Neural crest cell (in vitro differentiated cells): Measurements from ENCODE around the gene TAOK2. TPM values are rescaled to one million over a fixed set of nuclear protein-coding genes. Genes with fewer than 3 reads are reported as not detected.
A peak's percentile ranks its signal among the peaks of the same experiment; 100 is the strongest.

Source experiments
- DNase-seq: peaks from one replicate; pipeline ENCODE4 v3.0.0; 2021; ENCODE audit warnings: low read depth, mixed read lengths, low spot score
- H3K27ac Mint-ChIP-seq: one replicate; pipeline ENCODE4 v1.8.0; 2021; ENCODE audit warnings: mild to moderate bottlenecking, mixed read lengths; ENCODE audit not compliant: unreplicated experiment
- H3K27me3 Mint-ChIP-seq: 2 replicates; pipeline ENCODE4 v1.8.0; 2021; ENCODE audit warnings: low read depth, mild to moderate bottlenecking, mixed read lengths
- H3K36me3 Mint-ChIP-seq: 2 replicates; pipeline ENCODE4 v1.8.0; 2021; ENCODE audit warnings: low read depth, mild to moderate bottlenecking, mixed read lengths
- H3K4me1 Mint-ChIP-seq: 2 replicates; pipeline ENCODE4 v1.8.0; 2021; ENCODE audit warnings: mixed read lengths
- H3K4me3 Mint-ChIP-seq: one replicate; pipeline ENCODE4 v1.8.0; 2021; ENCODE audit warnings: mild to moderate bottlenecking, mixed read lengths
- H3K9me3 Mint-ChIP-seq: 2 replicates; pipeline ENCODE4 v1.8.0; 2021; ENCODE audit warnings: mixed read lengths
- CTCF ChIP-seq: fragments of 200-600 bp; sonication (generic); conservative IDR thresholded peaks from 2 replicates; pipeline ENCODE4 v1.5.0; 2021; ENCODE audit warnings: antibody characterized with exemption, mild to moderate bottlenecking
- total RNA-seq: library from RNA; stranded (reverse); gene quantifications from 2 replicates; pipeline ENCODE4 v1.2.1, GENCODE V29; 2021

TAOK2 gene
- total RNA-seq, 1 donor from 2014 or later = 73.2 TPM

DNA sequence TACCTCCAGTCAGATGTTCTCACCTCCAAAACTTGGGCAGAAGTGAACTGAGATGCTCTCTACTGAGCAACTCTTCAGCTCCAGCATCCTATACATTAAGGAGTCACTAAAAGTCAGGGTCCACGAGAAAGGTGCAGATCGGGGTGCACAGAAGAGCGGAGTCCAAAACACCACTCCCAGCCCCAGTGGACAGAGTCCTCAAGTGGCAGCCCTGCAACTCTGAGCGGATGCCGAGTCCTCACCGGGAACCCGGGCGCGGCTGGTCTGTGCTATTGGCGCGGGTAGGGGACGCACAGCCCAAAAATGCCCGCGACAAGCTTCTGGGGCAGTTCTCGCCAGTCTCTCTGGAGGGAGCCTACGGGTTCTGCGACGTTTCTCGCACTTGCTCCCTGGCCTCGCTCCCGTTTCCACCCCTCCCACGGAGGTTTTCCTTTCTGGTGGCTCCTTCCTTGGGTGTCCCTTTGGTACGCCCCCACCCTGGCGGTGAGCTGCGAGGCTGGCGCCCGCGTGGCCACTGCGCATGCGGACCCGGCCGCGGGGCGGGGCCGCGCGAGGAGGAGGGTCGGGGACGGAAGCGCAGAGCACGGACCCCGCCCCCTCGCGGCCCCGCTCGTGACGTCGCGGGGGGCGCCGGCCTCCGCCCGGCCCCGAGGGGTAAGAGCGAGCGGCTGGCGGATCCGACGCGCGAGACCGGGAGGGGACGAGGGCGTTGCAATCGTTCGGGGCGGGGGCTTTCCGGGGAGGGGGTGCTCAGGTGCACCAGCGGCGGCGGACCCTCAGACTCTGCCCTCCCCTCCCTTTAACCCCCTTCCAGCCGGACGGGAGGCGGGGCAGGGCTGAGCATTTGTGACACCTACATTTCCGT lies 12.0 kb upstream of the TAOK2 start, which contains the start of gene TMEM219:
Gene TMEM219 (plus strand): TSS at position 601 of the 865 bp plus-strand sequence. CDS start 1,065 bp downstream, outside the sequence.
- H3K36me3 Mint-ChIP-seq = no peaks in the 10 kb centered on the region
- peak; percentile 87 for DNase-seq
- H3K9me3 Mint-ChIP-seq = no peaks in the 10 kb centered on the region
- peak within 1 kb of the TSS; percentile 93 for H3K4me3 Mint-ChIP-seq
- no peaks in the 10 kb centered on the region for H3K27me3 Mint-ChIP-seq
- TF ChIP-seq CTCF = peak; percentile 62
- peak within 1 kb of the TSS; percentile 92 for H3K27ac Mint-ChIP-seq
- H3K4me1 Mint-ChIP-seq = peaks cover 25% of the 10 kb centered on the region

- DNase-seq = no peak
- H3K27me3 Mint-ChIP-seq = no peaks in the 10 kb centered on the region
- no peaks in the 10 kb centered on the region for H3K36me3 Mint-ChIP-seq
- no peak for TF ChIP-seq CTCF
- H3K4me1 Mint-ChIP-seq = peaks cover 25% of the 10 kb centered on the region
- peak overlapping the region; percentile 93 for H3K4me3 Mint-ChIP-seq
- peak overlapping the region; percentile 92 for H3K27ac Mint-ChIP-seq
- no peaks in the 10 kb centered on the region for H3K9me3 Mint-ChIP-seq
Measured at GRCh38 chr16:29962344-29962994, 11.2 kb upstream of the TAOK2 start.

- no peak overlapping the region for H3K27ac Mint-ChIP-seq
- peaks cover under 1% of the 10 kb centered on the region for H3K36me3 Mint-ChIP-seq
- no peaks in the 10 kb centered on the region for H3K27me3 Mint-ChIP-seq
- no peak for DNase-seq
- no peak for TF ChIP-seq CTCF
- no peaks in the 10 kb centered on the region for H3K9me3 Mint-ChIP-seq
- peak overlapping the region; percentile 93 for H3K4me3 Mint-ChIP-seq
- H3K4me1 Mint-ChIP-seq = peaks cover 25% of the 10 kb centered on the region
Measured at GRCh38 chr16:29963021-29963743, 10.5 kb upstream of the TAOK2 start.

- TF ChIP-seq CTCF = no peak
- Mint-ChIP-seq H3K36me3 (peaks cover 29% of the 10 kb centered on the region), H3K4me1 (peaks cover 9% of the 10 kb centered on the region), H3K9me3 (peaks cover 3% of the 10 kb centered on the region), H3K4me3 (no peak overlapping the region), H3K27me3 (no peaks in the 10 kb centered on the region), H3K27ac (no peak overlapping the region)
- DNase-seq = no peak
Measured at GRCh38 chr16:29968205-29968604, 5.5 kb upstream of the TAOK2 start.

DNA sequence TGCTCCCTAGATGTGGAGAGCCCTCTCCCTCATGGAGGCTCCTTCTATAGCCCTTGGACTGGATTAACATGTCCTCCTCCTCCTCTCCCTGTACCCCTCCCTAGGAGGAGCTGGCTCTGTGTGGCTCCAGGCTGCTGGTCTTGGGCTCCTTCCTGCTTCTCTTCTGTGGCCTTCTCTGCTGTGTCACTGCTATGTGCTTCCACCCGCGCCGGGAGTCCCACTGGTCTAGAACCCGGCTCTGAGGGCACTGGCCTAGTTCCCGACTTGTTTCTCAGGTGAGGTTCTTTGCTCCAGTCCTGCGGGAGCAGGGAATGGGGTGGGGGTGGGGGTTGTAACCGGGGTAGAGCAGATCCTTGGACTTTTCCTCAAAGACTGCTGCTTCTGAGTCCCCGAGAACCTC lies 2.4 kb upstream of the TAOK2 start:
- DNase-seq = no peak
- H3K27me3 Mint-ChIP-seq = no peaks in the 10 kb centered on the region
- H3K4me3 Mint-ChIP-seq = peak overlapping the region; percentile 15
- no peak for TF ChIP-seq CTCF
- H3K9me3 Mint-ChIP-seq = peaks cover 6% of the 10 kb centered on the region
- peaks cover 26% of the 10 kb centered on the region for H3K4me1 Mint-ChIP-seq
- H3K36me3 Mint-ChIP-seq = peaks cover 32% of the 10 kb centered on the region
- no peak overlapping the region for H3K27ac Mint-ChIP-seq
